MCF 10A (cell line): ENCODE results near the gene RPL29. TPM values are rescaled to one million over a fixed set of nuclear protein-coding genes. Genes with fewer than 3 reads are reported as not detected.
"Not testable (repeated sequence)": the region's sequence is repeated elsewhere in the genome, so short reads cannot be mapped to it uniquely, and the experiment has no call there.

Experiments used
- BruUV-seq: library from RNA; stranded (reverse); fragments of 400-500 nt; replicated peaks from 2 replicates; lab custom pipeline; 2021; lab: Mats Ljungman, UMichigan
- CTCF ChIA-PET: fragments of 300-600 bp; sonication (Branson Sonifier 250); formaldehyde crosslinking; extraction: SDS; loops from one replicate; lab custom pipeline; 2021; ENCODE audit warnings: antibody characterized with exemption, inconsistent platforms; lab: Yijun Ruan, JAX
- POLR2A ChIA-PET: fragments of 300-600, 350-650 bp; sonication (Branson Sonifier 250); formaldehyde crosslinking; extraction: SDS; loops from one replicate; lab custom pipeline; 2020; ENCODE audit warnings: antibody characterized with exemption, inconsistent platforms; lab: Yijun Ruan, JAX
- DNase-seq: peaks from one replicate; pipeline ENCODE4 v3.0.0-alpha.2; 2018; ENCODE audit not compliant: unreplicated experiment
- H3K27ac Mint-ChIP-seq: one replicate; pipeline ENCODE4 v1.8.0; 2022; ENCODE audit warnings: mild to moderate bottlenecking, low read depth, mixed read lengths; ENCODE audit not compliant: unreplicated experiment
- H3K27me3 Mint-ChIP-seq: one replicate; pipeline ENCODE4 v1.8.0; 2022; ENCODE audit warnings: mixed read lengths; ENCODE audit not compliant: insufficient read depth, unreplicated experiment
- H3K36me3 Mint-ChIP-seq: one replicate; pipeline ENCODE4 v1.8.0; 2022; ENCODE audit warnings: mild to moderate bottlenecking, moderate library complexity, mixed read lengths; ENCODE audit not compliant: insufficient read depth, unreplicated experiment
- H3K4me1 Mint-ChIP-seq: one replicate; pipeline ENCODE4 v1.8.0; 2022; ENCODE audit warnings: mixed read lengths; ENCODE audit not compliant: insufficient read depth, unreplicated experiment
- H3K4me3 Mint-ChIP-seq: one replicate; pipeline ENCODE4 v1.8.0; 2022; ENCODE audit warnings: mild to moderate bottlenecking, moderate library complexity, mixed read lengths; ENCODE audit not compliant: unreplicated experiment
- H3K9me3 Mint-ChIP-seq: one replicate; pipeline ENCODE4 v1.8.0; 2022; ENCODE audit warnings: mixed read lengths; ENCODE audit not compliant: unreplicated experiment
- CTCF ChIP-seq: fragments of 200-600 bp; IDR thresholded peaks from one replicate; pipeline ENCODE4 v1.8.0; 2022; ENCODE audit warnings: antibody characterized with exemption, mild to moderate bottlenecking; ENCODE audit not compliant: unreplicated experiment
- intact Hi-C: fragments of 100-400 bp; cut with micrococcal nuclease; formaldehyde crosslinking; loops from 2 replicates; pipeline ENCODE4 v1.14.1; 2022
- total RNA-seq: library from RNA; stranded (reverse); gene quantifications from 2 replicates; pipeline ENCODE4 v1.2.3, GENCODE V29; 2022

Gene RPL29
- total RNA-seq, 1 experiment from 2014 or later: 1,551 TPM

GRCh38 chr3:51997935-51998596 lies 2.4 kb upstream of the RPL29 start:
- CTCF ChIA-PET: interaction anchor here (0.6 to 2.3 kb wide), 11 partner anchors 16 to 430 kb away, joined by 3 to 18 read pairs (median 4); partner anchors contain the start of gene DUSP7

GRCh38 chr3:51997172-51997571 lies 1.5 kb upstream of the RPL29 start:
- Mint-ChIP-seq H3K27me3 (no peaks in the 10 kb centered on the region), H3K4me3 (no peak overlapping the region), H3K27ac (no peak overlapping the region), H3K36me3 (peaks cover 40% of the 10 kb centered on the region), H3K4me1 (peaks cover 8% of the 10 kb centered on the region), H3K9me3 (no peaks in the 10 kb centered on the region)
- POLR2A ChIA-PET: interaction anchor here (1.0 to 1.9 kb wide), 6 partner anchors 14 to 158 kb away, joined by 3 to 10 read pairs (median 4); partner anchors contain the start of genes PARP3 and RRP9
- CTCF ChIA-PET: interaction anchor here (0.6 to 2.3 kb wide), 4 partner anchors 15 to 239 kb away, joined by 3 to 18 read pairs (median 5); partner anchors contain the start of gene DUSP7
- intact Hi-C loops: no loop called here
- TF ChIP-seq CTCF: no peak
- BruUV-seq: no TSS peak
- no peak for DNase-seq

More at GRCh38 chr3:51997935-51998596, 2.4 kb upstream of the RPL29 start:
- Mint-ChIP-seq H3K36me3 (peaks cover 31% of the 10 kb centered on the region), H3K27ac (no peak overlapping the region), H3K9me3 (no peaks in the 10 kb centered on the region), H3K4me3 (no peak overlapping the region), H3K4me1 (peaks cover 8% of the 10 kb centered on the region), H3K27me3 (no peaks in the 10 kb centered on the region)
- POLR2A ChIA-PET: interaction anchor here (0.6 to 1.9 kb wide), 7 partner anchors 15 to 281 kb away, joined by 3 to 10 read pairs (median 3); partner anchors contain the start of genes PARP3, RRP9 and WDR82
- peak; percentile 64 for DNase-seq
- no TSS peak for BruUV-seq
- intact Hi-C loops: no loop called here
- TF ChIP-seq CTCF: no peak

GRCh38 chr3:51994530-51994929 lies 1.2 kb downstream of the RPL29 start:
- peak overlapping the region; percentile 96 for H3K4me3 Mint-ChIP-seq
- peaks cover 8% of the 10 kb centered on the region for H3K4me1 Mint-ChIP-seq
- H3K27ac Mint-ChIP-seq: peak overlapping the region; percentile 100
- no peaks in the 10 kb centered on the region for H3K27me3 Mint-ChIP-seq
- BruUV-seq: no TSS peak
- intact Hi-C loops: no loop called here
- CTCF ChIA-PET: interaction anchor here (0.7 to 2.7 kb wide), 8 partner anchors 8 to 698 kb away, joined by 3 to 13 read pairs (median 4); partner anchors contain the start of genes ABHD14A, ABHD14B and ACY1
- POLR2A ChIA-PET: interaction anchor here (0.7 to 2.9 kb wide), 15 partner anchors 12 to 495 kb away, joined by 3 to 93 read pairs (median 6); partner anchors contain the start of genes ABHD14A, ABHD14B, ACY1 and PARP3
- no peak for DNase-seq
- peaks cover 53% of the 10 kb centered on the region for H3K36me3 Mint-ChIP-seq
- H3K9me3 Mint-ChIP-seq: no peaks in the 10 kb centered on the region
- no peak for TF ChIP-seq CTCF

GRCh38 chr3:51993657-51994056 lies 2.0 kb downstream of the RPL29 start:
- ChIA-PET POLR2A (interaction anchor here (1.4 to 2.9 kb wide), 3 partner anchors 11 to 419 kb away, joined by 4 to 93 read pairs (median 11); partner anchors contain the start of genes ABHD14A, ABHD14B and ACY1), CTCF (interaction anchor here (0.6 to 3.0 kb wide), 5 partner anchors 10 to 601 kb away, joined by 3 to 12 read pairs (median 4); partner anchors contain the start of gene ACY1)
- TSS peak; percentile 58 for BruUV-seq
- H3K9me3 Mint-ChIP-seq, H3K27ac Mint-ChIP-seq, intact Hi-C loops, H3K27me3 Mint-ChIP-seq, DNase-seq: not testable (repeated sequence)
- Mint-ChIP-seq H3K4me3 (peak overlapping the region; percentile 96), H3K36me3 (peaks cover 53% of the 10 kb centered on the region), H3K4me1 (peaks cover 14% of the 10 kb centered on the region)
